22Rv1 (cell line): ENCODE measurements around the gene VGLL1.

Experiments used
- H3K27ac ChIP-seq: fragments of 450-650 bp; 2 replicates; pipeline ENCODE4 v1.5.1; 2017
- CTCF ChIP-seq: fragments of 450-650 bp; IDR thresholded peaks from 2 replicates; pipeline ENCODE4 v1.5.1; 2017; ENCODE audit warnings: mild to moderate bottlenecking
- ZFX ChIP-seq: fragments of 450-650 bp; IDR thresholded peaks from 2 replicates; pipeline ENCODE4 v1.6.1; 2017; ENCODE audit warnings: antibody characterized with exemption, borderline replicate concordance

The VGLL1 gene

GRCh38 chrX:136597356-136597755, 65.3 kb downstream of the VGLL1 start:
- H3K27ac ChIP-seq, result no peak overlapping the region
- TF ChIP-seq CTCF (no peak), ZFX (no peak)

- no peak overlapping the region for H3K27ac ChIP-seq
- TF ChIP-seq CTCF (no peak), ZFX (no peak)
Observed at GRCh38 chrX:136597954-136598353, 65.9 kb downstream of the VGLL1 start.

- TF ChIP-seq ZFX, result no peak
- TF ChIP-seq CTCF, result no peak
- no peak overlapping the region for H3K27ac ChIP-seq
Observed at GRCh38 chrX:136598631-136599030, 66.6 kb downstream of the VGLL1 start.

- TF ChIP-seq CTCF (no peak), ZFX (no peak)
- no peak overlapping the region for H3K27ac ChIP-seq
Observed at GRCh38 chrX:136600059-136600458, 68.0 kb downstream of the VGLL1 start.
